Measurements from ENCODE around the gene SCN1A. TPM values are rescaled to one million over a fixed set of nuclear protein-coding genes. Genes with fewer than 3 reads are reported as not detected.
A peak's percentile ranks its signal among the peaks of the same experiment; 100 is the strongest.

SCN1A gene
- total and polyA plus RNA-seq, 2 of the 13 experiments (the other 11 are each of a cell fraction or from before 2014, with no cell fraction given) = 19.9 to 39.4 TPM

- peak; percentile 84 for TF ChIP-seq HNF1A (IDR thresholded peaks at IDR 0.05; ENCODE audit: low read depth)
- no peak for TF ChIP-seq HNF1A (CRISPR knock-in tag; IDR thresholded peaks at IDR 0.05; ENCODE audit: borderline replicate concordance)
- no peak for TF ChIP-seq SNAPC5 (CRISPR knock-in tag; IDR thresholded peaks at IDR 0.05; ENCODE audit: borderline replicate concordance)
- no peak for TF ChIP-seq DMTF1 (CRISPR knock-in tag; IDR thresholded peaks at IDR 0.05)
- TF ChIP-seq ZBTB20 (CRISPR knock-in tag; IDR thresholded peaks at IDR 0.05; ENCODE audit: borderline replicate concordance, low read depth) = peak; percentile 71; the same call in 1 of the 2 replicates
- no peak for TF ChIP-seq HMGXB3 (CRISPR knock-in tag; IDR thresholded peaks at IDR 0.05; ENCODE audit: borderline replicate concordance)
- no peak for TF ChIP-seq ZNF44 (CRISPR knock-in tag; IDR thresholded peaks at IDR 0.05)
- TF ChIP-seq MXD1 (CRISPR knock-in tag; IDR thresholded peaks at IDR 0.05) = no peak
- TF ChIP-seq U2AF1 (optimal IDR thresholded peaks at IDR 0.05; ENCODE audit: low read depth, low read length) = no peak
- no peak for TF ChIP-seq ZNF567 (CRISPR knock-in tag; IDR thresholded peaks at IDR 0.05; ENCODE audit: borderline replicate concordance)
- no peak for TF ChIP-seq TCF12 (IDR thresholded peaks at IDR 0.05)
- peak; percentile 86; the same call in 1 of the 2 replicates for TF ChIP-seq TCF12 (CRISPR knock-in tag; IDR thresholded peaks at IDR 0.05)
- TF ChIP-seq FOXO1 (CRISPR knock-in tag; IDR thresholded peaks at IDR 0.05) = peak; percentile 91
- TF ChIP-seq ZNF549 (CRISPR knock-in tag; IDR thresholded peaks at IDR 0.05) = no peak
- no peak for TF ChIP-seq GPN1 (CRISPR knock-in tag; IDR thresholded peaks at IDR 0.05; ENCODE audit: borderline replicate concordance)
- TF ChIP-seq ZSCAN22 (CRISPR knock-in tag; IDR thresholded peaks at IDR 0.05) = no peak
- TF ChIP-seq NFIB (CRISPR knock-in tag; IDR thresholded peaks at IDR 0.05; ENCODE audit: borderline replicate concordance) = no peak
- TF ChIP-seq ZNF879 (CRISPR knock-in tag; IDR thresholded peaks at IDR 0.05) = no peak
- TF ChIP-seq TCF7 (IDR thresholded peaks at IDR 0.05; ENCODE audit: low read depth) = peak; percentile 98
Measured at GRCh38 chr2:166135152-166135848, 7.5 kb upstream of the SCN1A start (continued).
